Left lung (tissue), 10 donors: Measurements from ENCODE around the gene AHCYL1. TPM values are rescaled to one million over a fixed set of nuclear protein-coding genes. Genes with fewer than 3 reads are reported as not detected.

Source experiments
- ATAC-seq: fragments of 200-7000 bp; cut with Tn5 transposase; one replicate; pipeline ENCODE4 v1.9.1; 2020; ENCODE audit warnings: moderate library complexity
- DNase-seq, 4 donors: peaks; one replicate each; pipeline ENCODE4 v3.0.0-alpha.2; 2013 to 2020
- H3K27ac ChIP-seq, 2 donors: fragments of 200-600 bp; sonication (generic) in 1 of 2; one replicate each; pipeline versions ENCODE4 v1.5.0 to v1.8.0; 2020 to 2021
- H3K27me3 ChIP-seq, 2 donors: fragments of 200-600 bp; sonication (generic) in 1 of 2; one replicate each; pipeline versions ENCODE4 v1.5.0 to v1.8.0; 2020 to 2021
- H3K36me3 ChIP-seq, 2 donors: fragments of 200-600 bp; sonication (generic) in 1 of 2; one replicate each; pipeline versions ENCODE4 v1.5.0 to v1.8.0; 2020 to 2021
- H3K4me1 ChIP-seq, 2 donors: fragments of 200-600 bp; one replicate each; pipeline ENCODE4 v1.8.0; 2021
- H3K4me3 ChIP-seq, 2 donors: fragments of 200-600 bp; sonication (generic) in 1 of 2; one replicate each; pipeline versions ENCODE4 v1.5.0 to v1.8.0; 2020 to 2021; ENCODE audit warnings: mild to moderate bottlenecking in 1 of 2
- H3K9me3 ChIP-seq, 2 donors: fragments of 200-600 bp; sonication (generic) in 1 of 2; one replicate each; pipeline versions ENCODE4 v1.5.0 to v1.8.0; 2020 to 2021
- CTCF ChIP-seq, 2 donors: fragments of 200-600 bp; sonication (generic) in 1 of 2; IDR thresholded peaks; one replicate each; pipeline versions ENCODE4 v1.5.0 to v1.8.0; 2021; ENCODE audit warnings: antibody characterized with exemption in 2 of 2
- intact Hi-C, 2 donors: fragments of 100-400 bp; cut with DNase I; formaldehyde crosslinking; loops; one replicate each; pipeline versions ENCODE4 v1.11.2 to v1.14.2; 2022
- polyA plus RNA-seq, 6 donors: library from polyadenylated mRNA; unstranded; fragments of 120-200 nt; gene quantifications; one replicate each; pipeline ENCODE4 v1.2.1, GENCODE V29; 2013; ENCODE audit not compliant: insufficient read length in 6 of 6
- total RNA-seq, 2 donors: library from RNA; stranded (reverse); fragmentation: NEBNext Ultra II Directional; extraction: Animal tissue kit (Norgen Biotek cat#: 25700); gene quantifications; one replicate each; pipeline ENCODE4 v1.2.1, GENCODE V29; 2021
- donor health status: DM: no; HTN: yes; CAD: no.
- donor health status: DM: no; HTN: no; CAD: no.

Gene AHCYL1
- total and polyA plus RNA-seq, 8 donors: 73.3 to 116 (median 83.9) TPM

- peak; percentile 82 for ATAC-seq
- peaks cover 0 to 100% of the 10 kb centered on the region in 2 donors for H3K36me3 ChIP-seq
- intact Hi-C loops: no loop called here
Observed at GRCh38 chr1:110053552-110054428, 69.2 kb downstream of the AHCYL1 start.

GRCh38 chr1:110055493-110056284, 71.1 kb downstream of the AHCYL1 start:
- no peaks in the 10 kb centered on the region for H3K27me3 ChIP-seq
- H3K27ac ChIP-seq: no peak overlapping the region
- DNase-seq (no peak), ATAC-seq (no peak)
- no peaks in the 10 kb centered on the region for H3K4me1 ChIP-seq
- TF ChIP-seq CTCF (IDR thresholded peaks at IDR 0.05): no peak
- intact Hi-C loops: no loop called here
- H3K9me3 ChIP-seq: no peaks in the 10 kb centered on the region
- H3K4me3 ChIP-seq: no peak overlapping the region
- H3K36me3 ChIP-seq: peaks cover 0 to 93% of the 10 kb centered on the region in 2 donors

More at GRCh38 chr1:110053552-110054428, 69.2 kb downstream of the AHCYL1 start:
- Histone ChIP-seq H3K27ac (no peak overlapping the region), H3K4me3 (no peak overlapping the region), H3K4me1 (no peaks in the 10 kb centered on the region), H3K27me3 (no peaks in the 10 kb centered on the region), H3K9me3 (no peaks in the 10 kb centered on the region)
- peak; percentile 92 to 95 for TF ChIP-seq CTCF (IDR thresholded peaks at IDR 0.05)
- peak in 3 of 4 donors; percentile 48 to 88 (median 49) for DNase-seq

- no peaks in the 10 kb centered on the region for H3K4me1 ChIP-seq
- no peak for TF ChIP-seq CTCF (IDR thresholded peaks at IDR 0.05)
- ATAC-seq (no peak), DNase-seq (no peak)
- H3K9me3 ChIP-seq: no peaks in the 10 kb centered on the region
- intact Hi-C loops: no loop called here
- no peak overlapping the region for H3K27ac ChIP-seq
- H3K36me3 ChIP-seq: peaks cover 0 to 93% of the 10 kb centered on the region in 2 donors
- no peaks in the 10 kb centered on the region for H3K27me3 ChIP-seq
- H3K4me3 ChIP-seq: no peak overlapping the region
Observed at GRCh38 chr1:110056285-110056683, 71.7 kb downstream of the AHCYL1 start.

GRCh38 chr1:110056776-110057175, 72.2 kb downstream of the AHCYL1 start:
- ATAC-seq: no peak
- no peaks in the 10 kb centered on the region for H3K27me3 ChIP-seq
- H3K4me3 ChIP-seq: no peak overlapping the region
- H3K27ac ChIP-seq: no peak overlapping the region
- no peak for DNase-seq
- peaks cover 0 to 91% of the 10 kb centered on the region in 2 donors for H3K36me3 ChIP-seq
- H3K9me3 ChIP-seq: no peaks in the 10 kb centered on the region
- H3K4me1 ChIP-seq: no peaks in the 10 kb centered on the region
- TF ChIP-seq CTCF (IDR thresholded peaks at IDR 0.05): no peak
- intact Hi-C loops: no loop called here
